Cerebellar cortex (tissue), 1 donor: ENCODE data around the gene CDC27.
A peak's percentile ranks its signal among the peaks of the same experiment; 100 is the strongest.
"Not testable (repeated sequence)": the region's sequence is repeated elsewhere in the genome, so short reads cannot be mapped to it uniquely, and the experiment has no call there.

Experiments used
- DNase-seq: peaks from one replicate; pipeline ENCODE4 v3.0.0-alpha.2; 2015; ENCODE audit warnings: low spot score

The CDC27 gene

DNA sequence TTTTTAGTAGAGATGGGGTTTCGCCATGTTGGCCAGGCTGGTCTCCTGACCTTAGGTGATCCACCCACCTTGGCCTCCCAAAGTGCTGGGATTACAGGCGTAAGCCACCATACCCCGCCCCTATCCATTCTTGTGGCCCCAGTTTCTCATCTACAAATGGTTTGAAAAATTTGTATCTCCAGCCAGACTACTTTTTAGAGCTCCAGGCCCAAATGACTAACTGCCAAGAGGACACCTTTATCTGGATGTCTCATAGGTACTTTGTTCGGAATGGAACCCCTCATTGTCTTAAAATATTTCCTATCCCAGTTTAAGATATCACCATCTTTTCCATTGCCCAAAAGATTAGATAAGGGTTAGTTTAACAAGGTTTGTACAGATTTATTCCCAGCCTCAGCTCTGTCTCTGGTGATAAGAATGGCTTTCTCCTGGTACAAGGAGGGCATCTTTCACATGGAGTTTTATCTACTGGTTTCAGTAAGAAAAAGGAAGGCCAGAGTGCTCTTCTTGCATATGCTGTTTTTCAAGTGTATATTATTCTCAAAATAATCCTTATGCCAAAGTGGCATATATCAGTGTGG lies 4.9 kb upstream of the CDC27 start:
- DNase-seq: no peak

DNA sequence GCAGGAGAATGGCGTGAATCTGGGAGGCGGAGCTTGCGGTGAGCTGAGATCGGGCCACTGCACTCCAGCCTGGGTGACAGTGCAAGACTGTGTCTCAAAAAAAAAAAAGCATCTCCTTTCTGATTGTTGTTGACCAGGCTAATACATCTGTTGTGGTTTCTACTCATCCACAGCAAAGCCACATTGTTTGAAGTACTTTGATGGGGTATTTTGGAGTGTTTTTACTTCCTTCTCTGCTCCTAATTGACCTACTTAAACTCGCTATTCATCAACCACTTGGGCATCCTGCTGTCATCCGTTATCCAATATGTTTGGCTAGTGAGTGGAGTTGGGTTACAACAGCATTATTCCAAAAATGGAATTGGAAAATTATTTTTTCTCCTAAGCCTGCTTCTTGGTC lies 3.5 kb upstream of the CDC27 start:
- DNase-seq: no peak

DNA sequence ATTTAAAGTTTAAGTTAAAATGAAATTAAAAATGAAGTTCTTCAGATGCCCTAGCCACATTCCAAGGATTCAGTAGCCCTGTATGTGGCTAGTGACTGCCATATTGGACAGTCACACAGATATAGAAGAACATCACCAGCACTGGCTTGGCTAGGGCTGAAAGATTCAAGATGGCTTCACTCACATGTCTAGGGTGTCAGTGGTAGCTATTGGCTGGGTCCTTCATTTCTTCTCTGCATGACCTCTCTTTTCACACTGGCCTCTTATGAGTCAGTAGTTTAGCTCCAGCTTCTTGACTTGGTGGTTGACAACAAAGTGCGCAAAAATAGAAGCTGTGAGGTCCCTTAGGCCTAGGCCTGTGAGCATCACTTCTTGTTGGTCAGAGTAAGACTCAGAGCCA lies 1.7 kb upstream of the CDC27 start:
- no peak for DNase-seq

DNA sequence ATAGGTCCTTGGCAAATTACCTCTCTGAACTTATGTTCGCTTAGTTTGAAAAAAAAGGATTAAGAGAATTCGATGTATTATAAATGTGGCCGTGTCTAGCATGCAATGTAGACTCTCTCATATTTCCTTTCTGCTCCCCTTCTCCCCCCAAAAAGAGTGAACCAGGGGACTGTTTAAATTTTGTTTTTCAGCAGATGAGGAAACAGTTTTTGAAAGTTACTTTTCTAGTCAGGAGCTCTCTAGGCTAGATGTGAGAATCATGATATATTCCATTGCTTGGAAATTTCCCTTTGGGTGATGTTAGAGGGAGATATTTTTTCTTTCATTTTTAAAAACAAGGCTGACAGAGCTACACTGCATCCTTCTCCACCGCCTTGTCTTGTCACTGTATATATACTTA lies 1.1 kb upstream of the CDC27 start:
- no peak for DNase-seq

DNA sequence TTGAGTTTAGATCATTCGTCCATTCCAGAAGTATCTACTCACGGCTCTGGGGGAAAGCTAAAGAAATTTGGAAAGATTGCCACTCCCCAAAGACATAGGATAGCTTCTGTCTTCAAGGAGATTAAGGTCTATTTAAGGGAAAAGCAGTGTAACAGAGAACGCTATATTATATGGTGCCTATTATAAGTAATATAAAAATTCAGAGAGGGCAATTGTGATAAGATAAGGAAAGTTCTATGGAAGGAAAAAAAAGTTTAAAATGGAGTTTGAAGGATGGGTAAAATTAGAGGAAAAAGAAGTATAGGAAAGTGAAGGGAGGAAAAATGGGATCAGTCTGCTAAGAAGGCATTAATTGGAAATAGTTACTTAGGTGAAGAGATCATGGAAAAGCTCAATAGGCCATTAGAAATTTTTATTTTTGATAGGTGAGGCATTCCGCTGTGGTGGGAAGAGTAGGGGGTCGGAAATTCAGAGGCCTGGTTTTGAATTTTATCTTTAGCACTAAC lies 690 bp upstream of the CDC27 start:
- DNase-seq: no peak

DNA sequence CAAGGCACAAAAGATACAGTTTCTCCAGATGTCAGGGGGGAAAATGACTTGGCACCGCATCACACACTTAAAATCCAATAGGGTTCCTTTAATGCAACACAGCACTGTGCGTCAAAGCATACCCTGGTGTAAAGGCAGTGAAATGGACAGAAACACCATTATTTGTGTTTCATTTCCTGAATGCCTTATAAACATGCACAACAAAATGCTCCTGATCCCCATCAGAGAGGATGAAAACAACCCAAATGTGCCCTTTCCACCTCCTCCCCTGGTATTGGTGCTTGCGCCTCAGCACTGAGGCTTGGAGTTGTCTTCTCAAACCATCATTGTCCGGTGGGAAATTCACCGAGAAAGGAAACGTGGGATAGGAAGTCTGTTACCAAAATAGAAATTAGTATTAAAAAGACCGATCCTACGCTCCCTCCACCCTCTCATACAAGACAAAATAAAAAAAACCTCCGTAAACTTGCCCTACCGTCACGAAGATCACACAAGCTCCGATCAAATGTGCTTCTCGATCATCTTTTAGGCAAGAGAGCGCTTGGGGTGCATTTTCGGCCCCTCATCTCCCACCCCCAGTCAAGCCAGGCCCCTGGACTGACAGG lies 722 bp downstream of the CDC27 start:
- peak; percentile 29 for DNase-seq

DNA sequence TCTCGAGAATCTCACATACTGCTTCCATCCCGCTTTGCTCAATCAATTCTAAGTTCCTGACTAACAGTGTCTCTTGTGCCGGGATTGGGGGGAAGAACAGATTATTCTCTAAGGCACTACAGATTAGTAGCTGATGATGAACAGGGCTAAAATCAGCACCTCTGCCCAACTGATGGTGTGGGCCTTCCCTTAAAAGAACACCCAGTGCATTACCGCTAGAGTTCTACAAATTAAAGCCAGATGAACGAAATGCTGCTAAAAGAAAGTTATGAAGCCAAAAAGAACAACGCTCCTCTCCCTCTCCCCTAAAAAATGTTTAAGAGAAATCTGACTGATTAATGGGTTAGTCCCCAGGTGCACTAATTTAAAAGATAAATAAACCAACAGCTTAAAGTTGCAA lies 4.4 kb downstream of the CDC27 start:
- no peak for DNase-seq

DNA sequence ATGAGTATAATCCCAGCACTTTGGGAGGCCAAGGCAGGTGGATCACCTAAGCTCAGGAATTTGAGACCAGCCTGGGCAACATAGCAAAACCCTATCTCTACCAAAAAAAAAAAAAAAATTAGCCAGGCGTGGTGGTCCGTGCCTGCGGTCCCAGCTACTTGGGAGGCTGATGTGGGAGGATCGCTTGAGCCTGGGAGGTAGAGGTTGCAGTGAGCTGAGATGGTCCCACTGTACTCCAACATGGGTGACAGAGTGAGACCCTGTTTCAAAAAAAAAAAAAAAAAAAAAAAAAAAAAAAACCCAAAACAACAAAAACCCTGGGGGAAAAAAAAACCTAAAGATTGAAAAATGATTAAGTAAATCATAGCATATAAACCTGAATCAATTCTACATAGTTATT lies 8.1 kb downstream of the CDC27 start:
- not testable (repeated sequence) for DNase-seq

DNA sequence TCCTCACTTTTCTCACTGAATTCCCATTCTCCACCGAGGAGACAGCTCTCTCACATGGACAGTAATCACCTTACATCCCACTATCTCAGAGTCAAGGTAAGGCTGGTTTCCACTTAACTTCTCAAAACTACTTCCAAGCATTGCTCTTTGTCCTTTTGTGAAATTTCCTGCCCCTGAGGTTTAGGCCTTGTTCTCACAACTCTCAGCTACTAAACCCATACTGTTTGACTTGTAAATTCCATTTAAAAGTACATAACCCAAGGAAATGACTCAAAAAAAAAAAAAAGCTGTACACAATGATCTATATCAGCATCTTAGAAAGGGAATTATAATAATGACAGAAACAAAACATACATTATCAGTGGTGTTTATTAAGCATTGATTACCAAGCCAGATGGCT lies 8.8 kb downstream of the CDC27 start:
- no peak for DNase-seq

DNA sequence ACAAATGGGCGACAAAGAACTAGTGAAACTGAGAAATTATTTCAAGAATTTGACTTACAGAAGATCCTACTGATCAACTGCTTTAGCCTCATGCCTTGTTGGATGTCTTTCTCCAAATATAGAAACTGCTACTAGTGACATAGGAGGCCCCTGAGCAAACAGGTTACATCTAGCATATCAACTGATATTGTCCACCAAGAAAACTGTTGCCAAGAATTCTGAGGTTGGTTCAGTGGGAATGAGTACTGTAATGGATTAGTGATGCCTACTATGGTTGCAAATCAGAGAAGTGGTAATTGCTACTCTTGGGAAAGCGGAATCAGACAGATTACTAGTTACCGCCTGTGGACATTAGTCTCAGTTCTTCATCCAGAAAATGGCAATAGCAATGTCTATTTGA lies 10.0 kb downstream of the CDC27 start:
- no peak for DNase-seq

DNA sequence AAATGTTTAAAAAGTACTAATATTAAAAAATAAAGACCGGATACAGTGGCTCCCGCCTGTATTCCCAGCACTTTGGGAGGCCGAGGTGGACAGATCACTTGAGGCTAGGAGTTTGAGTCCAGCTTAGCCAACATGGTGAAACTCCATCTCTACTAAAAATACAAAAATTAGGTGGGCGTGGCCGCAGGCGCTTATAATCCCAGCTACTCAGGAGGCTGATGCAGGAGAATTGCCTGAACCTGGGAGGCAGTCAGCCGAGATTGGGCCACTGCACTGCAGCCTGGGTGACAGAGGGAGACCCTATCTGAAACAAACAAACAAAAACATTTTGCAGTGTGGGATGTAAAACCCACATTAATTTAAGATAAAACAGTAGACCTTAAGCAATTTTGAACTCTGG lies 11.8 kb downstream of the CDC27 start:
- no peak for DNase-seq

DNA sequence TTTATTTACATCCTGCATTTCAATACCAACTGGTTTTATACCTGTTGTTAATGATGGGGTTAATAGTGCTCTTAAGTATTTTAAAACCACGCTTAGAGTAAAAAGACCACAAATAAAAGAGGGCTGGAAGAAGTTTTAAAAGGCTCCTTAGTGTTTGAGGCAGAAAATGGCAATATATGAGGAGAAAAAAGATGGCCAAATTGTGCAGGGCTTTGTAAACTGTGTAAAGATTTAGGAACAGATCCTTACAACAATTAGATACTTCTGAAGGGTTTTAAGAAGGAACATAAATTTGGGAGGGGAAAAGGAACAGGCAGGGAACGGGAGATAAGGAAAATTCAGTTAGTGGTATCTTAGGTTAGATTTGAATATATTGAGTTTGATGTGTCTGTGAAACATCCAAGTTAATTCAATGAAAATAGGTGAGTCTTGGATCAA lies 12.7 kb downstream of the CDC27 start:
- DNase-seq: no peak

DNA sequence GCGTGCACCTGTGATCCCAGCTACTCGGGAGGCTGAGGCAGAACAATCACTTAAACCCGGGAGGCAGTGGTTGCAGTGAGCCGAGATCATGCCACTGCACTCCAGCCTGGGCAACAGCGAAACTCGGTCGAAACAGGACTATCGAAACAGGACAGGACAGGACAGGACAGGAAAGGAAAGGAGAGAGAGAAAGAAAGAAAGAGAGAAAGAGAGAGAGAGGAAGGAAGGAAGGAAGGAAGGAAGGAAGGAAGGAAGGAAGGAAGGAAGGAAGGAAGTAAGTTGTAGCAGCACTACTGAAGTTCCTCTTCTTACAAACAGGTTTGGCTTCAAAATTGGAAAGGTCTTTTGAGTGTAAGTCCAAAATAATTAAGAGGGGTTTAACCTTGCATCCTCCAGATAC lies 14.3 kb downstream of the CDC27 start:
- not testable (repeated sequence) for DNase-seq

DNA sequence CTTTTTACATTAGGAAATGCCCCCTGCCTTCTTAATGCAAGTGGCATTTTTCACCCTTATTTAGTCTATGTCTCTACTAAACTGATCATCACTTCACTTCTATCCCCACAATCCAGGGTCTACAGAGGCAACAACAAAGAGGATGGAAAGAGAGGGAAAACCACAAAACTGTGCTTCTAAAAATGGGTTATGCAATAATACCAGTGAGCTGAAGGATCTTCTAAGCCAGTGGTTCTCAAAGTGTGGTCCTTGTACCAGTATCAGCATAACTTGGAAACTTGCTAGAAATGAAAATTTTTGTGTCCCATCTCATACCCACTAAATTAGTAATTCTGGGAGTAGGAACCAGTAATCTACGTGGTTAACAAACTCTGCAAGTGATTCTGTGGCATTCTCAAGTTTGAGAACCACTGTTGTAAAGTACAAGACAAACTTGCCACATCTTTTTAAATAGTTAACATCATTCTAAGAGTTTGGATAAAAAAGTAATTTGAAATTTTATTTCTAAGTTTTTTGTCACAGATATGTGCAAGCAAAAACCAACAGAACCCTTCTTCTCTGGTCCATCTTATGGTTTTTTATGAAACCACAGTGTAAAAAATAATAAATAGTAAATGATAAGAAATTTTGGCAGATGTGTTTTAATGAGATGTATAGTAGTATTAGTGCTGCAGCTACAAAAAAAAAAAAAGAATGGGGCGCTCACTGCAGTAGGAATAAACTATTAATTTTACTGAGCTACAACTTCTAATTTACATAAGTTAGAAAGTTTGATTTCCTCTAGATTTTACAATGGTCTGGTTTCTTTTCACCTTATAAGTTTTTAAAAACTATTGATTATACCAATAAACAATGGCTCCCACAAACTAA lies 16.2 kb downstream of the CDC27 start:
- DNase-seq: no peak

DNA sequence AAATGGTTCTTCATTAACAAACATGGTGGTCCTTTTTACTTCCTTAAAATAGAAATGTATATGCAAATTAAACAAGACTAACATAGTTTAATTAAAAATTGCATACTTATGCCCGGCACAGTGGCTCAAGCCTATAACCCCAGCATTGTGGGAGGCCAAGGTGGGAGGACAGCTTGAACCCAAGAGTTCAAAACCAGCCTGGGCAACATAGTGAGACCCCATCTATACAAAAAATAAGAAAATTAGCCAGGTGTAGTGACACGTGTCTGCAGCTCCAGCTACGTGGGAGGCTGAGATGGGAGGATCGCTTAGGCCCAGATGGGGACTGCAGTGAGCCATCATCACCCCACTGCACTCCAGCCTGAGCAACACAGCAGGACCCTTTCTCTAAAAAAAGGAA lies 18.4 kb downstream of the CDC27 start:
- no peak for DNase-seq

DNA sequence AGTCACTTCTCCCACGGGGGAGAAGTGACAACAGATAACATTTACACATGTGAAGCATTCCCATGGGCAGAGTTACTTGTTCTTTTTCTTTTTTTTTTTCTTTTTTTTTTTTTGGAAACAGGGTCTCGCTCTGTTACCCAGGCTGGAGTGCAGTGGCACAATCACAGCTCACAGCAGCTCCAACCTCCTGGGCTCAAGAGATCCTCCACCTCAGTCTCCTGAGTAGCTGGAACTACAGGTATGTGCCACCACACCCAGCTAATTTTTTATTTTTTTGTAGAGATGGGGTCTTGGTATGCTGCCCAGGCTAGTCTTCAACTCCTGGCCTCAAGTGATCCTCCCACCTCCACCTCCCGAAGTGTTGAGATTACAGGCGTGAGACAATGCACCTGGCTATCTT lies 20.2 kb downstream of the CDC27 start:
- DNase-seq: not testable (repeated sequence)

DNA sequence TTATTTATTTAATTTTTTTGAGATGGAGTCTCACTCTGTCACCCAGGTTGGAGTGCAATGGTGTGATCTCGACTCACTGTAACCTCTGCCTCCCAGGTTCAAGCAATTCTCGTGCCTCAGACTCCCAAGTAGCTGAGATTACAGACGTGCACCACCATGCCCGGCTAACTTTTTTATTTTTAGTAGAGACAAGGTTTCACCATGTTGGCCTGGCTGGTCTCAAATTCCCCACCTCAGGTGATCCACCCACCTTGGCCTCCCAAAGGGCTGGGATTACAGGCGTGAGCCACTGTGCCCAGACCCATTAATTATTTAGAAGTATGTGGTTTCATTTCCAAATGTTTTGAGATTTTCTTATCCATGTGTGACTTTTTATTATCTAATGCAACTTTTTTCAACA lies 22.2 kb downstream of the CDC27 start:
- not testable (repeated sequence) for DNase-seq

DNA sequence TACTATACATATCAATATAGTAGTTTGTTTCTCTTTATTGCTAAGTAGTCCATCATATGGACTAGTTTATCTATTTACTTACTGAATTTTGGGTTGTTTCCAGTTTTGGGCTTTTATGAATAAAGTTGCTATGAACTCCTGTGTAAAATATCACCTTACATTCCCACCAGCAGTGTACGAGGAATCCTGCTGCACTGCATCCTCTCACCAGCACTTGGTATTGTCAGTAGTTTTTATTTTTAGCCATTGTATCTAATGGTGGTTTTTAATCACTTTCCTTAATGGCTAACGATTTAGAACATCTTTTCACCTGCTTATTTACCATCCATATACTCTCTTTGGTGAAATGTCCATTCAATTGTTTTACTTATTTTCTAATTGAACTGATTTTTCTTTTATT lies 24.0 kb downstream of the CDC27 start:
- no peak for DNase-seq

DNA sequence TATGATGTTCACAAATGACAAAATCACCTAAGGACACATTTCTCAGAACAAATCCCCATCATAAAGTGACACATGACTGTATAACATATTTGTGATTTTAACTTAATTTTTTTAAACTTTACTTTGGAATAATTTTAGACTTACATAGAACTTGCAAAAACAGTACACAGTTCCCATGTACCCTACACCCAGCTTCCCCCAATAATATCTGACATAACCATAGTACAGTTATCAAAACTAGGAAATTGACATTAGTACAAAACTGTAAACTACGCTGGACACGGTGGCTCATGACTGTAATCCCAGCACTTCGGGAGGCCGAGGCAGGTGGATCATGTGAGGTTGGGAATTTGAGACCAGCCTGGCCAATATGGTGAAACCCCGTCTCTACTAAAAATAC lies 24.8 kb downstream of the CDC27 start:
- no peak for DNase-seq

DNA sequence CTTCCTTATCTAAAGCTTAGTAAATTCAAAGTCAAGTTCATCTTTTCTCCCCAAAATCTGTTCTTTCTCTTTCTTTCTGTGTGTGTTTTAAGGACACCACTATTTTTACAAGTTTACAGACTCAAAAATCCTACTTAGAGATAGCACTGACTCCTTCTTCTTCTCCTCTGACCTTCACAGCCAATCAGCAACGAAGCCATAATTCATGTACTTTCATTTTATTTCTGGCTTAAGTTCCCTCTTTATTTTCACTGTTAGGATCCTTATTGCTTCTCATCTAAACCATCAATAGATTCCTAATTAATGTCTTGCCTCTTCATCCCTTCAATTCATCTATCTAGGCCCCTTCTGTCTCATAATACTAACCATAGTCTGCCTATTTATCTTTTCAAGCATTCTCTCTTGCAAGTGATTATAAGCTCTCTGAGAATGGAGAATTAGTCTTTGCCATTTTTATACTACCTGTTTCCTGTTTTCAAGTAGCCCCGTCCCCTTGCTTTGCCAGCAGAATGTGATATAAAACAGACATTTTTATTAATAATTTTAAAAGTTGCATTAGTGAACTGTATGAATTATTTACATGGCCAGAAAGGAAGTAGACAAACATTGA lies 27.0 kb downstream of the CDC27 start:
- DNase-seq: no peak

DNA sequence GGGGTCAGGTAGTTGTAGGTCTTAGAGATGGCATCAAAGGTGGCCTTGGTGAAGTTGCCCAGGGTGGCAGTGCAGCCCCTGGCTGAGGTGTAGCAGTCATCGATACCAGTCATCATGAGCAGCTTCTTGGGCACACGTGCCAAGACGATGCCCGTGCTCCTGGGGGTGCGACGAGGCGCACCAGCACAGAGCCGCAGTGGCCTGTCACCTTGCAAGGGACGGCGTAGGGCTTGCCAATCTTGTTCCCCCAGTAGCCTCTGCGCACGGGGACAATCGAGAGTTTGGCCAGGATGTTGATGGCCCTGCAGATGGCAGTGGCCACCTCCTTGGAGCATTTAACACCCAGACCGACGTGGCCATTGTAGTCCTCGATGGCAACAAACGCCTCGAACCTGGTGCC lies 29.8 kb downstream of the CDC27 start:
- no peak for DNase-seq

DNA sequence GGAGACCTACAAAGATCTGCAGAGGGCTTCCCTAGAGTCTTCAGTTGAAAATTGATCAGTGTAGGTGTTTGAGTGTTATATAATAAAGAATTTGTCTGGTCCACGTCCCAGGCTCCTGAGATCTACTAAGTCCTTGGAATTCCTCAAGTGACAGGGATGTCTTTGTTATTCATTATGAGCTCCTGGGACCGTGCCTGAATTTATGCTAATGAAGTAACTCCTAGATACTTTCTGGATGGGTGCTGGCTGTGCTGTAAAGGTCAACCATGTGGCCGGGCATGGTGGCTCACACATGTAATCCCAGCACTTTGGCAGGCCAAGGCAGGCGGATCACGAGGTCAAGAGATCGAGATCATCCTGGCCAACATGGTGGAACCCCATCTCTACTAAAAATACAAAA lies 43.7 kb downstream of the CDC27 start:
- no peak for DNase-seq

DNA sequence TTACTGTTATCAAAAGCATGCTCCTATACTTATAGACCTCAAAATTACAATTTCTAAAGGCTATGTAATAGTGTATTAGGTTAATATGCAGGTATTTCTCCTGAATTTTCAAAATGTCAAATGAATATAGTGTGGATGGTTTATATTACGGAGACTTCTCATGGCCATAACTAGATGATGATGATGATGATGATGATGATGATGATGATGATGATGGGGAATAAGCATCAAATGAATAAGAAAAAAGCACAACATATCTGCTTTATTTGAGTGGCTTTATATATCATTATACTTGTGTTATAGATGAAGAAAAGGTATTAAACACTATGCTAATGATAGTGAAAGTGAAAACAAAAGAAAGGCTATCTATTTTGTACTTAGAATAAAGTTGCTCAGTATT lies 53.9 kb downstream of the CDC27 start:
- DNase-seq: no peak
